C4-2B (cell line): ENCODE data around the gene TNC.

Experiments
- H3K27ac ChIP-seq: fragments of 450-650 bp; 2 replicates; pipeline ENCODE4 v1.5.1; 2017
- ZFX ChIP-seq: fragments of 450-650 bp; IDR thresholded peaks from 2 replicates; pipeline ENCODE4 v1.6.1; 2017
- TF ChIP-seq, protein P1 (sequence below): fragments of 450-650 bp; conservative IDR thresholded peaks from 2 replicates; pipeline ENCODE4 v1.5.1; 2017; ENCODE audit warnings: mild to moderate bottlenecking

The TNC gene

DNA sequence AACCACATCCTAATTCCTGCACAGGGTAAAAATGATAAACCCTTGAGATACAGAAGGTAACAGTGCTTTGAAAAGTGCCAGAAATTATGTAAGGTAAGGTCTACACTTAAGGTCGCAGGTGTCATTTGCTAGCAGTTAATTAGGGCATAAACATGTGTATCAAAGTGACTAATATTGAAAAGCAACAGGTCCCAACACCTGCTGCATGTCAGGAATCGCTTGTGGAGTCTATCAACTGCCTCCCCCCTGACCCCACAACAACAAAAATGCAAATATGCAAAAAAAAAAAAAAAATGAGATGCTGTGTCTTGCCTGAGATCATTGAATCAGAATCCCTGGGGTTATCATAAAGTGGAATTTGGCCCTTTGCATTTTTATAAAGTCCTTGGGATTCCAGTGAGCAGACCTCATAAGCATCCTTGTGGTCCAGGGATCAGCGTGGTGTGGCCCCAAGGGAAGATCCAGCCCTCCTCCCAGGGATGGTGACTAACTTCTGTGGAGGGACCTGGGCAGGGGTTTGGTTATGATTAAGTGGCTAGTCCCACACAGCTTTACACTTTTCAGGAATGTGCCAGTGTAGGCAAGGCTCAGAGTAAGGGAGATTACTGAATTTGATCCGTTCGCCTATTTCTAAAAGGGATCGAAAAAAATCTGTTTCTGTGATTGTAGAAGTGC is 95.1 kb downstream of the TNC start:
- no peak overlapping the region for H3K27ac ChIP-seq
- TF ChIP-seq, protein P1, sequence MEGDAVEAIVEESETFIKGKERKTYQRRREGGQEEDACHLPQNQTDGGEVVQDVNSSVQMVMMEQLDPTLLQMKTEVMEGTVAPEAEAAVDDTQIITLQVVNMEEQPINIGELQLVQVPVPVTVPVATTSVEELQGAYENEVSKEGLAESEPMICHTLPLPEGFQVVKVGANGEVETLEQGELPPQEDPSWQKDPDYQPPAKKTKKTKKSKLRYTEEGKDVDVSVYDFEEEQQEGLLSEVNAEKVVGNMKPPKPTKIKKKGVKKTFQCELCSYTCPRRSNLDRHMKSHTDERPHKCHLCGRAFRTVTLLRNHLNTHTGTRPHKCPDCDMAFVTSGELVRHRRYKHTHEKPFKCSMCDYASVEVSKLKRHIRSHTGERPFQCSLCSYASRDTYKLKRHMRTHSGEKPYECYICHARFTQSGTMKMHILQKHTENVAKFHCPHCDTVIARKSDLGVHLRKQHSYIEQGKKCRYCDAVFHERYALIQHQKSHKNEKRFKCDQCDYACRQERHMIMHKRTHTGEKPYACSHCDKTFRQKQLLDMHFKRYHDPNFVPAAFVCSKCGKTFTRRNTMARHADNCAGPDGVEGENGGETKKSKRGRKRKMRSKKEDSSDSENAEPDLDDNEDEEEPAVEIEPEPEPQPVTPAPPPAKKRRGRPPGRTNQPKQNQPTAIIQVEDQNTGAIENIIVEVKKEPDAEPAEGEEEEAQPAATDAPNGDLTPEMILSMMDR: no peak
- TF ChIP-seq ZFX: no peak

DNA sequence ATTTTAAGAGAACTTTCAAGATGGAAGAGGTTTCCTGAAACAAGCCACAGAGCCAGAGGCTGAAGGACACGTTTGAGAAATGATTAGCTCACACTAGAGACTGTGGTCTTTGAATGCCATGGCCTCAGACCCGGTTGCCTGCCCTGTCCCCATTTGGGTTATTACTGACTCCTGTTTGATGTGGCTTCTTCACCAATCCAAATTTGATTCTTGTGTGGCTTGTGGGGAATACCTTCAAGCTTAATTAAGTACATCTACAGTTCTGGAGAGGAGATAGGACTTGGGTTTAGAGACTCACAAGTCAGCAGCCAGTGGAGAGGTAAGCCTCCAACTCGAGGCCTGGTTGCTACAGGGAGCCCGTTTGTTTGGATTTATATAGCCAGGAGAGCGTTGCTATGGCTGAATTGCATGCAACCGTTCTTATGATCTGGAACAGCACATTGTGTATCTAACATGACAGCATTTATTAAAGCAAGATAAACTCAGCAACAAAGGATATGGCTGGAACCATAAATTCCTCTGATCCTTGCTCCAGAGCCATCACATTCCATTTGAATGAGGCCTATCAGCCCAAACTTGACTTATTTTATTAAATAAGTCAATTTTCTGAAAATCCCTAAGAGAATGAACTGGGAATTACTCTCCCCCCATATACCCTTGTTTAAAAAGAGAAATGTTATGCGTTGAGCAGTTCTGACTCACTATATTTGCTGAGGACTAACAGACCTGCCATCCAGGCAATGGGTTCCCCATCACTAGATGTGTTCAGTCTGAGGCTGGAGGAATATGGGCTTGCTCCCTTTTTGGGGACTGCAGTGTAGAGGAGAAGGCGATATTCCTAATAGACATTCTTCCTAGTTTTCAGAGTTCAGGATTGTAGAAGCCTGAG is 99.2 kb downstream of the TNC start:
- H3K27ac ChIP-seq: no peak overlapping the region
- TF ChIP-seq, protein P1: no peak
- TF ChIP-seq ZFX: no peak

DNA sequence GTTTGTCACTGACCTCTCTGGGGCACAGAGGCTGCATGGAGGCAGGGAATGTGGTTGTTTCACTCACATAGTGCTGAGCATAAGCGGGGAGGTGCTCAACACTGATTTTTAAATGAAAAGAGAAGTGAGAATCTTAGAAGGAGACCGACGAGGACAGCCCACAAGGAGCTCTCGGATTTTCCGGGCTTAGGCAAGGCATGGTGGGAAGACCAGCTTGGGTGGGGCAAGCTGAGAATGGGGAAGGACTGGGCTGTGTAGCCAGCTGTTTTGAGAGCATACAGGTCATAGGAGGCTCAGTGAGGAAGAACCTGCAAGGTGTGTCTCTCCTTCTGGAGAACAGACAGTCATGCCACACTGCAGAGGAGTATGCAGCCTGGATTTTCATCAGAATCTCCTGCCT is 101.6 kb downstream of the TNC start:
- TF ChIP-seq, protein P1: no peak
- no peak for TF ChIP-seq ZFX
- H3K27ac ChIP-seq: no peak overlapping the region

DNA sequence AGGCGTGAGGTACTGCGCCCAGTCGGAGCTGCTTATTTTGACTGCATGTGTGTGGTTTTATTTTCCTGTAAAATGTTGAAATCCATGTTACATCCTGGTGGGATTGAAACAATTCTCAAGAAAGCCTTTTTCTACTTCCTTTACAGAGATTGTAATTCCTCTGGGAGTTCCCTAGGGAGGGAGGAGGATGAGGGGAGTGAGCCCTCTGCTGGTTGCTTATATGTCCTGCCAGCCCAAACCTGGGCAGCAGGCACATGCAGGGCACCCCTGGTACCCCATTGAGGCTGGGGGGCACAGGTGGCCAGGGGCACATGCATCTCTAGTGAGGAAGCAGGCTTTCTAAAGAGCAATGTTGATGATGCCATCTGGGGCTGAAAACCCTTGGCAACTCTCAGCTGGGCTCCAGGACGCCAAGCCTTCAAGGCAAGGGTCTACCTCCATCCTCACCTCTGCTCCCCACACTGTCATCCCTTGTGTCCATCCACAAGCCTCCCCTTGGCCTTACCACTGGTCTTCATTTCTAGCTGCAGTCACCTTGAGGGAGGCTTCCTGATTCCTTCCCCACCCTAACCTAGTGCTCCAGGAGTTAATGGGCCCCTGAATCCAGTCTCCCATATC is 102.8 kb downstream of the TNC start:
- H3K27ac ChIP-seq: no peak overlapping the region
- TF ChIP-seq, protein P1: peak; percentile 78
- TF ChIP-seq ZFX: no peak

DNA sequence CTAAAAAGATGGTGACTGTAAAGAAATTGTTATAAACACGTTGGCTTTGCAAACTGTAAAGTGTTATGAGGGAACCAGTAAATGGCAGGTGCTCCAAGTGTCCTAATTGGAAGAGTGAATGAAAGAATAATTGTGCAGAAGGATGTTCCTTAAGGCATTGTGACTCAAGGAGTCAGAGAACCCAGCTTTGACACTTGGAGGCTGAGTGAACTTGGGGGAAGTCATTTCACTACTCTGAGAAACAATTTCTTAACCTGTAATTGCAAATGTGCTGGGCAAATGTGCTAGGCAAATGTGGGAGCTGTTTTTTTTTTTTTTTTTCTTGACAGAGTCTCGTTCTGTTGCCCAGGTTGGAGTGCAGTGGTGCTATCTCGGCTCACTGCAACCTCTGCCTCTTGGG is 103.5 kb downstream of the TNC start:
- no peak overlapping the region for H3K27ac ChIP-seq
- TF ChIP-seq ZFX: no peak
- TF ChIP-seq, protein P1: no peak

DNA sequence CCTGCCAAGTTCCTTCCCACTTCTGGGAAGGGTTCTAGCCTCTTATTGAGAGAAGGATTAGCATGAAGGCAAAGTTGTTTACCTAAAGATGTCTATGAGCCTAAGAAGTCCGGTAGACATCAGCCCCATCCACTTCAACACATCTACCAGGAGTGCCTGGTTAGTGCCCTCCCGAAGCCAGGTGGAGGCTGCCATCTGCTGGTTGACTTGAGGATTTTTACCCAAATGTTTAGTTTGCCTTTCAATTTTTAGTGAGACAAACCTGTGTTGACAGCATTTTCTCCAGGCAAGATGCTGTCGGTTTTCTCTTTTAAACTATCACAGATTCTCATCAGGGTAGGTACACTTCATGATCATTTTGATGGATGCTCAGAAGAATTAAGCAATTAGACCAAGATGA is 104.0 kb downstream of the TNC start:
- no peak overlapping the region for H3K27ac ChIP-seq
- no peak for TF ChIP-seq ZFX
- TF ChIP-seq, protein P1: peak; percentile 85

DNA sequence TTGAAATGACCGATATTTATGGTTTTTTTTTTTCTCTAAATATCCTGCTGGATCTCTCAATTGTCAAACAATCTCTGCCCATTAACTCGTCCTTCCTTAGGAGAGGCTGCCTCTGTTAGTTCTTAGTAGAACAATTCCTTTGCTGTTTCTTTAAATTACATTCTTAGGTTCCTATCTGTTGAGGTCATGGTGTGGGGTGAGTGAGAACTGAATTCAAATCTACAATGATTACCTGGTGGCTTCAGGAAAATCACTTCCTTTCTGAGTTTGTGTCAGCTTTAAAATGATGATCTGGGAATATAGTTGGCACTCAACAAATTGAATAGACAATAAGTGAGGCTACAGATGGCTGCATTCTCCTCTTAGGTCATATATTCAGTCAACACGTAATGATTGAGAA is 105.5 kb downstream of the TNC start:
- no peak overlapping the region for H3K27ac ChIP-seq
- TF ChIP-seq, protein P1: no peak
- no peak for TF ChIP-seq ZFX
